ENCODE measurements around the gene PDE6B.

- no peak for TF ChIP-seq GATA2 (IDR thresholded peaks at IDR 0.05; ENCODE audit: low read depth, low read length)
- no peak for TF ChIP-seq GATA3 (IDR thresholded peaks at IDR 0.05; ENCODE audit: low read depth, low read length)
Observed at GRCh38 chr4:630656-631055, 5.3 kb downstream of the PDE6B start.

Data from SH-SY5Y (cell line).